PC-3 (cell line): Measurements from ENCODE around the gene FKBP11. TPM values are rescaled to one million over a fixed set of nuclear protein-coding genes. Genes with fewer than 3 reads are reported as not detected.
"Not testable (repeated sequence)": the region's sequence is repeated elsewhere in the genome, so short reads cannot be mapped to it uniquely, and the experiment has no call there.

Source experiments
- ATAC-seq: fragments of 200-7000 bp; cut with Tn5 transposase; 2 replicates; pipeline ENCODE4 v1.9.1; 2020; ENCODE audit warnings: mild to moderate bottlenecking, moderate library complexity
- BruUV-seq: library from RNA; stranded (reverse); fragments of 400-500 nt; replicated peaks from 2 replicates; lab custom pipeline; 2021; lab: Mats Ljungman, UMichigan
- CTCF ChIA-PET: fragments of 300-600 bp; sonication (Branson Sonifier 250); formaldehyde crosslinking; loops from one replicate; lab custom pipeline; 2022; ENCODE audit warnings: antibody characterized with exemption; lab: Charles Lee
- POLR2A ChIA-PET: fragments of 300-600 bp; sonication (Branson Sonifier 250); formaldehyde crosslinking; loops from one replicate; lab custom pipeline; 2022; ENCODE audit warnings: antibody characterized with exemption; ENCODE audit not compliant: unreplicated experiment; lab: Charles Lee
- DNase-seq: peaks from one replicate; pipeline ENCODE4 v3.0.0-alpha.2; 2015
- H2AFZ ChIP-seq: fragments of 300-600 bp; sonication (generic); 2 replicates; pipeline ENCODE4 v1.6.0; 2016; ENCODE audit warnings: antibody characterized with exemption, low read length
- H3F3A ChIP-seq: fragments of 300-600 bp; sonication (generic); one replicate; pipeline ENCODE4 v1.6.0; 2017; ENCODE audit warnings: antibody characterized with exemption, low read length, control low read depth, mild to moderate bottlenecking; ENCODE audit not compliant: unreplicated experiment
- H3K27ac ChIP-seq: fragments of 300-600 bp; sonication (generic); 2 replicates; pipeline ENCODE4 v1.5.1; 2016; ENCODE audit warnings: mild to moderate bottlenecking, low read length
- H3K27me3 ChIP-seq: fragments of 300-600 bp; sonication (generic); 2 replicates; pipeline ENCODE4 v1.6.1; 2016; ENCODE audit warnings: low read length, mixed read lengths
- H3K36me3 ChIP-seq: fragments of 300-600 bp; sonication (generic); 2 replicates; pipeline ENCODE4 v1.6.1; 2016; ENCODE audit warnings: low read depth, mixed run types, low read length, mixed read lengths
- H3K4me1 ChIP-seq: fragments of 300-600 bp; sonication (generic); 2 replicates; pipeline ENCODE4 v1.5.1; 2016; ENCODE audit warnings: low read length; ENCODE audit not compliant: insufficient read depth
- H3K4me2 ChIP-seq: fragments of 300-600 bp; sonication (generic); 2 replicates; pipeline ENCODE4 v1.6.0; 2016; ENCODE audit warnings: low read length
- H3K4me3 ChIP-seq: fragments of 300-600 bp; sonication (generic); 2 replicates; pipeline ENCODE4 v1.5.1; 2016; ENCODE audit warnings: mild to moderate bottlenecking, low read length, mixed read lengths
- H3K79me2 ChIP-seq: fragments of 300-600 bp; sonication (generic); 2 replicates; pipeline ENCODE4 v1.6.1; 2017; ENCODE audit warnings: low read length, mixed read lengths
- H3K9ac ChIP-seq: fragments of 300-600 bp; sonication (generic); 2 replicates; pipeline ENCODE4 v1.6.0; 2016; ENCODE audit warnings: mild to moderate bottlenecking, low read length
- H3K9me2 ChIP-seq: fragments of 300-600 bp; sonication (generic); replicated peaks from 2 replicates; pipeline ENCODE4 v1.6.1; 2016; ENCODE audit warnings: mixed run types, low read length, mixed read lengths
- H3K9me3 ChIP-seq: fragments of 300-600 bp; sonication (generic); 2 replicates; pipeline ENCODE4 v1.6.1; 2016; ENCODE audit warnings: low read length, mixed read lengths
- H4K20me1 ChIP-seq: fragments of 300-600 bp; sonication (generic); 2 replicates; pipeline ENCODE4 v1.6.1; 2016; ENCODE audit warnings: low read length, mixed read lengths
- EZH2 ChIP-seq: fragments of 300-600 bp; sonication (generic); IDR thresholded peaks from one replicate; pipeline ENCODE4 v1.6.1; 2017; ENCODE audit warnings: antibody characterized with exemption, mild to moderate bottlenecking, low read length; ENCODE audit not compliant: unreplicated experiment
- EZH2phosphoT487 ChIP-seq: fragments of 300-600 bp; sonication (generic); IDR thresholded peaks from 2 replicates; pipeline ENCODE4 v1.6.1; 2018; ENCODE audit warnings: mild to moderate bottlenecking, antibody characterized with exemption, low read length, borderline replicate concordance
- intact Hi-C: fragments of 100-400 bp; cut with micrococcal nuclease; formaldehyde crosslinking; loops from 2 replicates; pipeline ENCODE4 v1.9.0; 2023
- total RNA-seq: library from RNA; depleted of rRNA; stranded (reverse); fragments of >200 nt; gene quantifications from 2 replicates; pipeline ENCODE4 v1.2.3, GENCODE V29; 2014; rRNA removed
- TF ChIP-seq, protein P1 (sequence below): fragments of 300-600 bp; sonication (generic); conservative IDR thresholded peaks from 2 replicates; pipeline ENCODE4 v1.5.1; 2017; ENCODE audit warnings: antibody characterized with exemption, low read depth, mild to moderate bottlenecking, low read length

FKBP11 gene
- total RNA-seq, 1 experiment from 2014 or later: 9.7 TPM

DNA sequence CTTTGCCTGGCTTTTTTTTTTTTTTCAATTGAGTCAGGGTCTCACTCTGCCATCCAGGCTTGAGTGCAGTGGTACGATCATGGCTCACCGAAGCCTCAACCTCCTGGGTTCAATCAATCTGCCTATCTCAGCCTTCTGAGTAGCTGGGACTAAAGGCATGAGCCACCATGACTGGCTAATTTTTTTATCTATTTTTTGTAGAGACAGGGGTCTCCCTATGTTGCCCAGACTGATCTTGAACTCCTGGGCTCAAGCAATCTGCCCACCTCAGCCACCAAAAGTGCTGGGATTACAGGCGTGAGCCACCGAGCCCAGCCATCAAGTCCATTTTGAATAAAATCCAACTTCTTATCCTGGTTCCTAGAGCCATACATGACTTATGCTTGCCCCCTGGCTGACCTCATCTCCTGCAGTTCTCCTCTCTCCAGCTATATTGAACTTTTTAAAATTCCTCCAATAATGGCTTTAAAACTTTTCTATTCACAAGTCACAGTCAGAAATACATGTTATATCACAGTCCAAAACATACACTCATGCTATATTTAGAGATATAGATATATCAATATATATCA is 49.3 kb downstream of the FKBP11 start:
- Histone ChIP-seq H3K79me2 (no peaks in the 10 kb centered on the region), H3K4me1 (no peaks in the 10 kb centered on the region), H3K9ac (no peak overlapping the region), H3K27ac (no peak overlapping the region), H2AFZ (no peak overlapping the region), H3K4me3 (no peak overlapping the region), H3K9me3 (no peaks in the 10 kb centered on the region), H3K4me2 (no peak overlapping the region), H4K20me1 (no peaks in the 10 kb centered on the region), H3K36me3 (no peaks in the 10 kb centered on the region), H3F3A (no peaks in the 10 kb centered on the region), H3K9me2 (no peaks in the 10 kb centered on the region), H3K27me3 (no peaks in the 10 kb centered on the region)
- BruUV-seq: no TSS peak
- no peak for ATAC-seq
- POLR2A ChIA-PET: no interaction called here
- DNase-seq: no peak
- CTCF ChIA-PET: no interaction called here
- TF ChIP-seq EZH2phosphoT487 (no peak), EZH2 (no peak)
- TF ChIP-seq, protein P1, sequence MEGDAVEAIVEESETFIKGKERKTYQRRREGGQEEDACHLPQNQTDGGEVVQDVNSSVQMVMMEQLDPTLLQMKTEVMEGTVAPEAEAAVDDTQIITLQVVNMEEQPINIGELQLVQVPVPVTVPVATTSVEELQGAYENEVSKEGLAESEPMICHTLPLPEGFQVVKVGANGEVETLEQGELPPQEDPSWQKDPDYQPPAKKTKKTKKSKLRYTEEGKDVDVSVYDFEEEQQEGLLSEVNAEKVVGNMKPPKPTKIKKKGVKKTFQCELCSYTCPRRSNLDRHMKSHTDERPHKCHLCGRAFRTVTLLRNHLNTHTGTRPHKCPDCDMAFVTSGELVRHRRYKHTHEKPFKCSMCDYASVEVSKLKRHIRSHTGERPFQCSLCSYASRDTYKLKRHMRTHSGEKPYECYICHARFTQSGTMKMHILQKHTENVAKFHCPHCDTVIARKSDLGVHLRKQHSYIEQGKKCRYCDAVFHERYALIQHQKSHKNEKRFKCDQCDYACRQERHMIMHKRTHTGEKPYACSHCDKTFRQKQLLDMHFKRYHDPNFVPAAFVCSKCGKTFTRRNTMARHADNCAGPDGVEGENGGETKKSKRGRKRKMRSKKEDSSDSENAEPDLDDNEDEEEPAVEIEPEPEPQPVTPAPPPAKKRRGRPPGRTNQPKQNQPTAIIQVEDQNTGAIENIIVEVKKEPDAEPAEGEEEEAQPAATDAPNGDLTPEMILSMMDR: no peak
- intact Hi-C loops: no loop called here

DNA sequence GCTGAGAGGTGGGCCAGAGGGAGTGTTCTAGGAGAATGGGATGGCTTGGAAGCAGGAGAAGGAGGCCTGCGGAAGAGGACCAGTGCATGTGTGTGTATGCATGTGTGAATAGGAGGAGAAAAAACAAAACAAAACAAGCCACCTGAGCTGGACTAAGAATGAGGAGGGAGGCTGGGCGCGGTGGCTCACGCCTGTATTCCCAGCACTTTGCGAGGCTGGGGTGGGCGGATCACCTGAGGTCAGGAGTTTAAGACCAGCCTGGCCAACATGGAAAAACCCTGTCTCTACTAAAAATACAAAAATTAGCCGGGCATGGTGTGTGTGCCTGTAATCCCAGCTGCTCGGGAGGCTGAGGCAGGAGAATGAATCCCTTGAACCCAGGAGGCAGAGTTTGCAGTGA is 51.8 kb downstream of the FKBP11 start:
- CTCF ChIA-PET: interaction anchor here (1.6 kb wide), 1 partner anchor 21 kb away, joined by 10 read pairs; the partner anchor contains the start of gene DDX23
- H3K4me2 ChIP-seq, BruUV-seq, DNase-seq, intact Hi-C loops, H3K4me3 ChIP-seq, H3K27ac ChIP-seq, H2AFZ ChIP-seq, H3K9me3 ChIP-seq, POLR2A ChIA-PET, H3K27me3 ChIP-seq, H3F3A ChIP-seq, ATAC-seq, H3K4me1 ChIP-seq, H4K20me1 ChIP-seq, H3K79me2 ChIP-seq, H3K36me3 ChIP-seq, H3K9me2 ChIP-seq, H3K9ac ChIP-seq: not testable (repeated sequence)

DNA sequence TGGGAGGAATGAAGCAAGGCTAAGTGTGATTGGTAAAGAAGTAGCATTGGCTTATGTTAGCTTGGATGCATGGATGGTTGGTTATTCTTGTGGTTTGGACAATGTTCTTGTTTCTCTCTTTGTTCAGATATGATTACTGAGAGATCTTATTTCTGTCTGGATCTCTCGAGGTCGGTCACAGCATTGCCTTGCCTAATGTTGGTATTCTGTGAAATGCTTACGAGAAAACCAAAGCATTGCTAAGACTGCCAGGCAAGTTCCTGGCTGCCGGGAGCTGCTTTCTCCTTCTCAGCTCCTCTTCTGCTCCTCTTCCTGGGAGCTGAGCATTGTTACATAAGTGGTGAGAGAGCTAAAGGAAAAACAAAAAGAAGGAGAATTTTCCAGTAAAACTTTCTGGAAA is 52.2 kb downstream of the FKBP11 start:
- no peaks in the 10 kb centered on the region for H3K36me3 ChIP-seq
- H3K4me1 ChIP-seq: no peaks in the 10 kb centered on the region
- H3K9ac ChIP-seq: no peak overlapping the region
- no peak overlapping the region for H2AFZ ChIP-seq
- no peak for ATAC-seq
- CTCF ChIA-PET: interaction anchor here (1.6 kb wide), 1 partner anchor 20 kb away, joined by 10 read pairs; the partner anchor contains the start of gene DDX23
- POLR2A ChIA-PET: no interaction called here
- no peaks in the 10 kb centered on the region for H3F3A ChIP-seq
- BruUV-seq: no TSS peak
- intact Hi-C loops: no loop called here
- H4K20me1 ChIP-seq: no peaks in the 10 kb centered on the region
- no peak for DNase-seq
- H3K4me3 ChIP-seq: no peak overlapping the region
- H3K27me3 ChIP-seq: no peaks in the 10 kb centered on the region
- no peak overlapping the region for H3K4me2 ChIP-seq
- TF ChIP-seq EZH2 (no peak), EZH2phosphoT487 (no peak)
- TF ChIP-seq, protein P1: no peak
- H3K79me2 ChIP-seq: no peaks in the 10 kb centered on the region
- no peaks in the 10 kb centered on the region for H3K9me2 ChIP-seq
- no peaks in the 10 kb centered on the region for H3K9me3 ChIP-seq
- H3K27ac ChIP-seq: no peak overlapping the region

Other genes starting within 250 kb of the FKBP11 start
- 33.3 and 33.4 TPM in 2 replicates for gene KANSL2, start 243.3 kb downstream of the FKBP11 start, total RNA-seq
- 15.1 and 20.7 TPM in 2 replicates for gene CCNT1, start 208.8 kb downstream of the FKBP11 start, total RNA-seq
- 19.0 and 24.4 TPM in 2 replicates for gene ADCY6, start 136.4 kb downstream of the FKBP11 start, total RNA-seq
- gene CACNB3, start 107.0 kb downstream of the FKBP11 start, total RNA-seq: 21.4 and 32.9 TPM in 2 replicates
- 102 and 105 TPM in 2 replicates for gene DDX23, start 73.3 kb downstream of the FKBP11 start, total RNA-seq
- 7.6 and 8.3 TPM in 2 replicates for gene RND1, start 59.6 kb downstream of the FKBP11 start, total RNA-seq
- 85.5 and 93.0 TPM in 2 replicates for gene ARF3, start 32.0 kb upstream of the FKBP11 start, total RNA-seq
- gene WNT10B, start 46.2 kb upstream of the FKBP11 start, total RNA-seq: 3.7 and 7.4 TPM in 2 replicates
- gene WNT1, start 52.8 kb upstream of the FKBP11 start, total RNA-seq: not detected in 2 replicates
- gene DDN, start 73.9 kb upstream of the FKBP11 start, total RNA-seq: 3.5 and 5.6 TPM in 2 replicates
- 62.1 and 66.5 TPM in 2 replicates for gene PRKAG1, start 93.3 kb upstream of the FKBP11 start, total RNA-seq
- gene KMT2D, start 135.3 kb upstream of the FKBP11 start, total RNA-seq: 41.9 and 51.7 TPM in 2 replicates
- 4.2 and 5.0 TPM in 2 replicates for gene RHEBL1, start 144.5 kb upstream of the FKBP11 start, total RNA-seq
- 0.04 and 0.23 TPM in 2 replicates for gene DHH, start 169.3 kb upstream of the FKBP11 start, total RNA-seq
- gene LMBR1L, start 185.4 kb upstream of the FKBP11 start, total RNA-seq: 17.1 and 18.5 TPM in 2 replicates
- 4,374 and 4,720 TPM in 2 replicates for gene TUBA1B, start 205.9 kb upstream of the FKBP11 start, total RNA-seq